ENCODE measurements around the gene KLHL30. TPM values are rescaled to one million over a fixed set of nuclear protein-coding genes. Genes with fewer than 3 reads are reported as not detected.

Gene KLHL30
- total RNA-seq, 1 experiment from 2014 or later = 0.07 TPM

GRCh38 chr2:238141541-238142318 is 3.3 kb downstream of the KLHL30 start:
- no peak for DNase-seq (ENCODE audit: low spot score)
- in situ Hi-C loops (cut with HindIII; ENCODE audit: low sequenced_read_pairs) = no loop called here

DNA sequence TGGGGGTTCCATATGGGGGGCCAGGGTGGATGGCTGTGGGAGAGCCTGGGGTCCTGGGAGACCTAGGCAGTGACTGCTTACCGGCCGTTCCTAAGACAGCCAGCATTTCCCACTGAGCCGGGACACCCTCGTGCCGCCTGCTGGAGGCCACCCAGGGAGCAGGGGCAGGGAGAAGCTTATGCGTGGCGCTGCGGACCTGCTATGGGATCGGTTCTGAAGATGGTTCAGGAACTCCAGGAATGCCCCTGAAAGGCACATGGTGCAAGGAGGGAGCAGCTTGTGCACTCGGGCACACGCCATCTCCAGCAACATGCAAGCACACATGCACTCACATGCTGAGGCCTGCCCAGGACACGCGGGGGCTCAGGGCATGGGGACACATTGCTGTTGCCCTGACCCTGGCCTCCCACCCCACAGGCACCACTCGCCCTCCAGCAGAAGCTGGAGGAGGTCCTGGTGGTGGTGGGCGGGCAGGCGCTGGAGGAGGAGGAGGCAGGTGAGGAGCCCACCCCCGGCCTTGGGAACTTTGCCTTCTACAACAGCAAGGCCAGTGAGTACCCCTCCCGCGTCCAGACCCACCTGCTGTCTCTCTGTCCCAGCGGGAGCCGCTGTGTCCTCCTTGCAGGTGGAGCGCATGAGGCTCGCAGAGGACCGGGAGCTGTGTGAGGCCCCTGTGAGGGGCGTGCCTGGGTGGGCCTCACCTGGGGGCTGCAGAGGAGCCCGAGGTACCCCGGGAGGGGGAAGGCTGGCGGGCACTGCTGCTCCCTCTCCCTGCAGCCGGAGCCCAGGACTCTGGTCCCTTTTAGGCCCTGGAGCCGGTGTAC is 4.1 kb downstream of the KLHL30 start:
- DNase-seq (ENCODE audit: low spot score) = no peak
- in situ Hi-C loops (cut with HindIII; ENCODE audit: low sequenced_read_pairs) = no loop called here

GRCh38 chr2:238143239-238143951 is 4.9 kb downstream of the KLHL30 start:
- in situ Hi-C loops (cut with HindIII; ENCODE audit: low sequenced_read_pairs) = no loop called here
- no peak for DNase-seq (ENCODE audit: low spot score)

- in situ Hi-C loops (cut with HindIII; ENCODE audit: low sequenced_read_pairs) = no loop called here
- DNase-seq (ENCODE audit: low spot score) = no peak
These were observed 5.8 kb downstream of the KLHL30 start for GRCh38 chr2:238144262-238144661.

DNA sequence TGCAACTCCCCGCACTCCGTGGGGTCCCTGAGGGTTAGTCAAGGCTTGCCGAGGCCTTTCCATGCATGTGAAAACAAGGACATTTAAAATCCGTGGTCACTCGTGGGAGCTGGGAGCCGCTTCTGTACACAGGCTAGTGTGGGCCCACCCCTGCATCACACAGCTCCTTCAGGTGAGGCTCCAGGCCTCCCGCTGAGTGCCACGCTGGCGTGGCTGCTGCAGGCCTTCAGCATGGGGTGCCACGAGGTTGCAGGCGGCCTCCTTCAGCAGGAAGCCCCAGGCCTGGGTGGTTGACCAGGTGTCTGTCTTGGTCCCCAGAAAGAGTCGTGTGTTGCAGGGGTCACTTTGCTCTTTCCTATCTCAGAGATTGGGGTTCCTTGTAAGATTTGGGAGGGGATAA is 6.6 kb downstream of the KLHL30 start:
- in situ Hi-C loops (cut with HindIII; ENCODE audit: low sequenced_read_pairs) = no loop called here
- DNase-seq (ENCODE audit: low spot score) = no peak

DNA sequence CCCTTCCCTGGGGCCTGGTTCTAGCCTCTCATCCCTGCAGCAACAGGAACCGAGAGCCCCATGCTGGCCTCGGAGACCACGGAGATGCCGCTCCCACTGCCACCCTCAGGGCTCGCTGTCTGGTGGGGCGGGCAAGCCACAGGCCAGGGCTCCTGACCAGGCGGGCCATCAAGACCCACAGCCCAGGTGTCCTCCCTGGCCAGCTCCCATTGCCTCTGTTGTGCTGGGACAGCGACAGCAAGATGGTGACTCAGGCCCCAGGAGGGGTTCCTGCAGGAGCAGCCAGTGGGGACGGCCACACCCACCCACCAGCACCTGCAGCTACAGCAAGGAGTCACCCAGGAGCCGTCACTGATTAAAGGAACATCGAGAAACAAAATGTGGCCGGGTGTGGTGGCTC is 7.4 kb downstream of the KLHL30 start:
- in situ Hi-C loops (cut with HindIII; ENCODE audit: low sequenced_read_pairs) = no loop called here
- DNase-seq (ENCODE audit: low spot score) = no peak

DNA sequence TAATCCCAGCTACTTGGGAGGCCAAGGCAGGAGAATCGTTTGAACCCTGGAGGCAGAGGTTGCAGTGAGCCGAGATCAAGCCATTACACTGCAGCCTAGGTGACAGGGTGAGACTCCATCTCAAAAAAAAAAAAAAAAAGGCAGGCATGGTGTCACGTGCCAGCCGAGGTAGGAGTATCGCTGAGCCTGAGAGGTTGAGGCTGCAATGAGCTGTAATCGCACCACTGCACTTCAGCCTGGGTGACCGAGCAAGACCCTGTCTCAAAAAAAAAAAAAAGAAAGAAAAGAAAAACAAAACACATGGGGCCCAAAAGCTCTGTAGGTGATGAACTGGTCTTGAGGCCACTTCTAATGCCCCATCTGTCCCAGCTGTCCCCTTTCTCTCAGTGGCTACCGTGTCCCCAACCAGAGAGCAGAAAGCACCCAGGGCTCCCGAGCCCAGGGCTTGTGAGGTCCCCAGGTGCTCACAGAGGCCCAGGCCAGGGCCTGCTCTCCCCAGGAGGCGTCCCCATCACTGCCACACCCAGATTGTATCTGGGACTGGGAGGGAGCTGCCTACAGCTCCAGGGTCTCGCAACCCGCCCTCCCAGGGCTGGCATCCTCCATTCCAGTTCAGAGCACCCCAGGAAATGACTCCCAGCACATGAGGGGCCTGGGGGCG is 8.5 kb downstream of the KLHL30 start:
- in situ Hi-C loops (cut with HindIII; ENCODE audit: low sequenced_read_pairs) = no loop called here

DNA sequence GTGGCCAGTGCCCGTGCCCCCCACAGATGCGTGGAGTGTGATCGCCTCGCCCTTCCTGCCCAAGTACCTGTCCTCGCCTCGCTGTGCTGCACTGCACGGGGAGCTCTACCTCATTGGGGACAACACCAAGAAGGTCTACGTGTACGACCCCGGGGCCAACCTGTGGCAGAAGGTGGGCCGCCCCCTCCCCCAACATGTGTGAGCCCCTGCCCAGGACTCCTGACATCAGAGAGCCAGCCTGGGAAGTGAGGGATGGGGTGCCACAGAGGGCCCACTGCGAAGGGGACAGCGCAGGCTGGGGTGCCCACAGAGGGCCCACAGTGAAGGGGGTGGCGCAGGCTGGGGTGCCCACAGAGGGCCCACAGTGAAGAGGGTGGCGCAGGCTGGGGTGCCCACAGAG is 10.5 kb downstream of the KLHL30 start:
- in situ Hi-C loops (cut with HindIII; ENCODE audit: low sequenced_read_pairs) = no loop called here
- no peak for DNase-seq (ENCODE audit: low spot score)

More for the DNA sequence above, 8.5 kb downstream of the KLHL30 start:
- DNase-seq (ENCODE audit: low spot score) = no peak

DNA sequence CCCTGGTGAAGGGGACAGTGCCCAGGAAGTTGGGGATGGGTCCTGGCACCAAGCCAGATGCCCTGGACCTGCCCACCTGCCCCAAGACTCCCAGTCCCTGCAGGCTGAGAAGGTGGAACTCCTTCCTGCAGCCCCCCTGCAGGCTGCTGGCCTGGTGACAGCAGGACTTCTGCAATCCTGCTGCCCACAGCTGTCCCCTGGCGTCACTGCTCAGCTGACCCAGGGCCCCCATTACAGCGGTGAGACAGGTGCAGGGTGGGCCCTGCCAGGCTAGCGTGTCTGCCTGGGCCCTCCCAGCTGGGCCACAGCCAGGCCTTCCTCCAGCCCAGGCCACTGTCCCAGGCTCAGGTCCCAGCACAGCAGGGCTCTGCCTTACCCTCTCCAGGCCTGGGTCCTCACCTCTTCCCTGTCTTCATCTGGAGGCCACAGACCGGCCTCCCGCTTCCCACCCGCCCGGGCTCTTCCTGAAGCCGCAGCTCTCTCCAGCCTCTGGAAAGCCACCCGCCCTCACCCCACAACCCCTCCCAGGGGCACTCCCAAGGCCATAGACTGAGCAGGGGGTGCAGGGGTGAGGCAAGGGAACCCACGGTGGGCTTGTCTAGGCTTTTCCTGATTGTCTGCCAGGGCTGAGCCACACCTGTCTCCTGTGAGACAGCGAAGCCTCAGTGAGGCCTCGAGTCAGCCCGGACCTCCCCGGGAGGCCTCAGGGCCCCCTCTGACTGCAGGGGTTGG is 11.5 kb downstream of the KLHL30 start:
- no peak for DNase-seq (ENCODE audit: low spot score)
- in situ Hi-C loops (cut with HindIII; ENCODE audit: low sequenced_read_pairs) = no loop called here

DNA sequence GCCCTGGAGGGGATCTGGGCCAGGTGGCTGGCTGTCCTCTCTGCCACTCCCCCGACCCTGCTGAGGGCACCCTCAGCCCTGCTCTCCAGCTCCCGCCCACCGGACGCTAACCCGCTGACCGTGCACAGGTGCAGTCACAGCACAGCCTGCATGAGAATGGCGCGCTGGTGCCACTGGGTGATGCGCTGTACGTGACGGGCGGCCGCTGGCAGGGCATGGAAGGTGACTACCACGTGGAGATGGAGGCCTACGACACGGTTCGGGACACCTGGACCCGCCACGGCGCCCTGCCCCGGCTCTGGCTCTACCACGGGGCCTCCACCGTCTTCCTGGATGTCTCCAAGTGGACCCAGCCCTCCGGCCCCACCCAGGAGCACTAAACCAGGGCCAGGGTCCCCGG is 12.2 kb downstream of the KLHL30 start:
- no peak for DNase-seq (ENCODE audit: low spot score)
- in situ Hi-C loops (cut with HindIII; ENCODE audit: low sequenced_read_pairs) = no loop called here

- in situ Hi-C loops (cut with HindIII; ENCODE audit: low sequenced_read_pairs) = no loop called here
- no peak for DNase-seq (ENCODE audit: low spot score)
These were observed 12.7 kb downstream of the KLHL30 start for GRCh38 chr2:238151205-238151604.

DNA sequence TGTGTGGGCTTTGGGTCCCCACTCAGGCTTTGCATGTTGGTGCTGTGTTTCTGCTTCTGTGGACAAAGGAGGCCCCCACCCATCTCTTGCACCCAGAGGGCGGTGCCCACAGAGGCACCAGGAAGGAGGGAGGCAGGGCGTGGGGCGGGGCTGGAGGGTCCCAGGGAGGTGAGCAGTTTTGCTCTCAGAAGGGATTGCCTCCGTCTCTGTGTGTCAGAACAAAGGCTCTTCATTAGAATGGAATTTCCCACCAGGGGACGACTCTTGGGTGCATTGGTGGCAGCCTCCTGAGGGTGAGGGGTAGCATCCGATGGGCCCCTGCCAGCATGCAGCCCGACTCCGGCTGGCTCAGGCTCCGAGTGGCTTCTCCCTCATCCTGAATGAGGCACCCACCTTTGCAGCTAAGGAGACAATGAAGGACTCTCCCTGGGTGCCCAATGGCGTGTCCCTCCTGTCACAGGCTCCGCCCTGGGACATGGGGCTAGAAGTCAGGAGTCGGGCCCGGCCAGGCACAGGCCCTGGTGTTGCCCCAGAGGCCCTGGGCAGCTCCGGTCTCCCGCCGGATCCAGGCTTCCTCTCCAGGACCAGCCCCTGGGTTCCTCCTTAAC is 13.3 kb downstream of the KLHL30 start:
- in situ Hi-C loops (cut with HindIII; ENCODE audit: low sequenced_read_pairs) = no loop called here
- no peak for DNase-seq (ENCODE audit: low spot score)

GRCh38 chr2:238152771-238153688 is 14.6 kb downstream of the KLHL30 start:
- no peak for DNase-seq (ENCODE audit: low spot score)
- in situ Hi-C loops (cut with HindIII; ENCODE audit: low sequenced_read_pairs) = no loop called here

- no peak for DNase-seq (ENCODE audit: low spot score)
- in situ Hi-C loops (cut with HindIII; ENCODE audit: low sequenced_read_pairs) = no loop called here
These were observed 16.1 kb downstream of the KLHL30 start for GRCh38 chr2:238154570-238154969.

DNA sequence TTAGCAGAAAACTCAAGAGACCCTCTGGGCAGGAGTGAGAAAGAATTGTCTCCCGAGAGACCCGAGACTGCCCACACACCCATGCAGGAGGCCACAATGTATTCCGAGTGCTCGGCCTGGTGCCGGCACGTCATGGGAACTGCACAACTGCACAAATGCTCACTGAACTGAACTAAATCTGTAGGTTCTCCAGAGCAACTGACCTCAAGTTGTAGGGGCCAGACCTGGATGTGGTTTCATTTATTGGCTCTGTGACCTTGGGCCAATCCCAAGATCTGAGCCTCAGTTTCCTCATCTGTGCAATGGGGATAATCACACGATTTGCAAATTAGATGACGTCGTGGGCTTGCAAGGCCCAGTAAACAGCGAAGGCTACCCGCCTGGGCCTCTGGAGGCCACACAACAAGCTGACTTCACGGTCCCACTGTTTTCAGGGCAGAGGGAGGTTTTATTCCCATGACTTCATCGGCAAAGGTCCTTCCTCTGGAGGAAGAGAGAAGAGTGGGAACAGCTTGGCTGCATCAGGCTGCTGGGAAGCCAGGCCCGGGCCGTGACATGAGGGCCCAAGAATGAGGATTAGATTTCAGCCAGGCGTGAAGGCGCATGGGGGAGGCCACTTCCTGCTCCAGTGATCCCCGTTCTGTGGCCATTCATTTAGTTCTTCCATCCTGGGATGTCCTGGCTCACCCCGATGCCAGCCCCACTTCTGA is 16.7 kb downstream of the KLHL30 start:
- in situ Hi-C loops (cut with HindIII; ENCODE audit: low sequenced_read_pairs) = no loop called here
- DNase-seq (ENCODE audit: low spot score) = no peak

DNA sequence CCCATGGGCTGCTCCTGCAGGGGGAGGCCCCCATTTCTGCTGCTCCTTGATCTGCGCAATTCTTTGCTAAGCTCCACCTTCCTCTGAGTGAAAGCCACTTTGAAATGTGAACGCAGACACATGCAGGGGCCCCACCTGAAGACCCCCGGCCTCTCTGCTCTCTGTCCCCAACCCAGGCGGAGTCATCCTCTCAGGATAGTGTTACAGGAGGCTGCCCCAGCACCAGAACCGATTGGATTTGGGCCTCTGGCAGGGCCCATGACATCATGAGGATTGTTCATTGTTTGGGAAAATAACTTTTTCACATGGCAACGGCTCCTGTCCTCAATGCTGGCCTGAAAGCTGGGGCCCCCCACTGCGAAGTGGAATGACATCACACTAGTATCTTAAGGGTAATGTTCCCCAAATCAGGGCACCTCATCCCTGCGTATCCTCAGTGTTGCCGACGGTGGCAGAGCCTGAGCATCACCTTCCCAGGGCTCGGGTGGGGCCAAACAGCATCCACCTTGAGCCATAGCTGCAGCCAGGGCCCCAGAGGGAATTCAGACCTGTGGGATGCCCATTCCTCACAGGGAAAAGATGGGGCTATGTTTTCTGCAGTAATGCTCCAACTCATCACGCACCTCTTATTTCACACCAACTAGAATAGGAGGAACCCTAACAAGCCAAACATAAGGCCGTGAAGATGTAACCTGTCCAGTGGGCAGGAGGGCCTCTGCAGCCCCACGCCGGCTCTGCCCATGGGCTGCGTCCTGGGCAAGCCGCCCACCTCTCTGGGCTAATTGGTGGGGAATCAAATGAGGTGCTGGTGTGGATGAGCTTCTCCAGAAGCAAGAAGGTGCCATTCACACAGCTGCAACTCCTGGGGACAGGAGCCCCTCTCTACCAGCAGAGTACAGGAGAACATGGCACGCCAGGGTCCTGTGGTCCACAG is 17.6 kb downstream of the KLHL30 start:
- in situ Hi-C loops (cut with HindIII; ENCODE audit: low sequenced_read_pairs) = no loop called here
- DNase-seq (ENCODE audit: low spot score) = no peak

Measured in G401 (cell line).